NCI-H187 (cell line): ENCODE measurements around the gene C1orf232.
A peak's percentile ranks its signal among the peaks of the same experiment; 100 is the strongest.

Source experiments
- DNase-seq, 2 experiments: peaks; one replicate each; lab custom pipeline; 2025; lab: John Stamatoyannopoulos, UW

Gene C1orf232

GRCh38 chr1:26156285-26157038 lies 12.3 kb downstream of the C1orf232 start:
- DNase-seq = no peak

DNA sequence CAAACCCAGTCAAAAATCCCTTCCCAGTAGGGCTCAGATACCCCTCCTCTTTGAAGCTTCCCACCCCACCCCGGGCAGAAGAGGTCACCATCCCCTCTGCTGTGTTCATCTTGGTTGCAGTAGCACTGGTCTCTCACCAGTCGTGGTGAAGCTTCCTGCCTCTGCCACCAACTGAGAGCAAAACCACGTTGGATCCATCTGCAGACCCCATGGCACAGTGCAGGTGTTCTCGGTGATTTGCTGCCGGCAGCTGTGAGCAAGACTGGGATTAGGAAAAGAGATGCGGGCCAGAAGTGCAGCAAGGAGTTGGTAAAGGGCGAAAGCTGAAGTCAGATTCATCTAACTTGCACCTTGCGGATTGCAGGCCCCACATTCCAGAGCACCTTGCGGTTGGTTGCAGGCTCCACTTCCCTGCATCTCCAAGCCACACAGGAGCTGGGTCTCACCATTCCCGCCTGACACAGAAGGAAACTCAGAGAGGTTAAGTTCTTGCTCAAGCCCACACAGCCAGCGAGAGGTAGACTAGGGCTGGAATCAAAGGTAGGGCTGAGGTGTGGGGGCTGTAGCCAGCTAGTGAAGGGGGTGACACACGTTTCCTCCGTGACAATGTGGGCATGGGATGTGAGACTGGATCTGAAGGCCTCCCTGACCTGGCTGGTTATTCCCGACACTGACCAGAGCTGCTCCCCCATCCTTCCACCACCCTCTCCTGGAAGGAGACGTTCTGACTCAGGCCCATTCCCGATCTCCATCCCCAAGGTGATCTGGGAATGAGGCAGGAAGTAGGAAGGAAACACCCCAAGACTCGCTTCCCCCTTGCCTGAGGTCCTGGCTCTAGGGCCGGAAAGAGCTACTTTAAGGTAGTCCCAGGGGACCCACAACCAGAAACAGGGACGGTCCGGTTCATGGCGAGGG lies 13.1 kb downstream of the C1orf232 start:
- DNase-seq = no peak

DNA sequence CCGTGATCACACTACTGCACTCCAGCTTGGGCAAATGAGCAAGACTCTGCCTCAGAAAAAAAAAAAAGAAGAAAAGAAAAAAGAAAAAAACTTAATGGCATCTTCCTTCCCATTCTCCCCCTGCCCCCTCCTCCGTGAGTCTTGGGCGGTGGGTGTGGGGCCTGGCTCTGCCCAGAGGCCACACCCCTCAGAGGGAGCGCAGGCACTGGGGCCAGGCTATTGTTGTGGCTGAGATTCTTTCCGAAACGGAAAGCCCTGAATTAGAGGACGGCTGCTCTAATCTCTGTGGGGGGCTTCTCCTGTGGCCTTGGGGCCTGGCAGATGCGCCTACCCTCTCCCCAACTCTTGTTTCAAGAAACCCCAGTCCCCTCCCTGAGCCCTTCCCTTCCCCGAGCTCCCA lies 14.0 kb downstream of the C1orf232 start:
- no peak for DNase-seq

GRCh38 chr1:26153966-26154532 lies 14.7 kb downstream of the C1orf232 start:
- no peak for DNase-seq

DNA sequence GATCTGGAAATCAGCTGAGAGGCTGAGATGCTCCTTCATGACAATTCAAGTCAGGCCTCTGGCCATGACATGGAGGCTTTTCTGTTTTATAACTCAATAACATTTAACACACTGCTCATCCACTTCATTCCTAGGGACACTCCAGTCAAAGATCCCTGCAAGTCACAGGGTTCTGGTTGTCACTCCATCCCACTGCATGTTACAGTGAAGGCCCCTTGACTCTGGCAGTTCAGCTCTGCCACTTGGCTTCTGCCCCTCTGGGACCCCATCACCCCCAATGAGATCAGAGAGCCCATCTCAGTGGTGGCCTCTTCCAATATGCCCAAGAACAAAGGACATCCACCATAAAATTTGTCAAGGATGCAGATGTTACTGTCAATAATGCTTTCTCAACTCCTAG lies 19.9 kb downstream of the C1orf232 start:
- DNase-seq = no peak

GRCh38 chr1:26145960-26146294 lies 22.8 kb downstream of the C1orf232 start:
- DNase-seq = no peak

- peak; percentile 78 to 88 for DNase-seq
These were observed 23.5 kb downstream of the C1orf232 start for GRCh38 chr1:26145041-26145959.

GRCh38 chr1:26142159-26142558 lies 26.6 kb downstream of the C1orf232 start:
- no peak for DNase-seq

GRCh38 chr1:26138974-26139558 lies 29.7 kb downstream of the C1orf232 start:
- DNase-seq = no peak

GRCh38 chr1:26134466-26134865 lies 34.3 kb downstream of the C1orf232 start:
- no peak for DNase-seq

DNA sequence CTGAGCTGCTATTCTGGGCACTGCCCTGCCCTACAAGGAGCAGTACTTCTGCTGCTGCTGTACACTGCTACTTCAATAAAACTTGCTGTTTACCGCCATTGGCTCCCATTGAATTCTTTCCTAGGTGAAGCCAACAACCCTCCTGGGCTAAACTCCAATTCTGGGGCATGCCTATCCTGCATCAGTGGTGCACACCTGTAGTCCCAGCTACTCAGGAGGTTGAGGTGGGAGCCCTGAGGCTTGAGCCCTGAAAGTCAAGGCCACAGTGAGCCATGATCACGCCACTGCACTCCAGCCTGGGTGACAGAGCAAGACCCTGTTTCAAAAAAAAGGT lies 36.0 kb downstream of the C1orf232 start:
- no peak for DNase-seq

DNA sequence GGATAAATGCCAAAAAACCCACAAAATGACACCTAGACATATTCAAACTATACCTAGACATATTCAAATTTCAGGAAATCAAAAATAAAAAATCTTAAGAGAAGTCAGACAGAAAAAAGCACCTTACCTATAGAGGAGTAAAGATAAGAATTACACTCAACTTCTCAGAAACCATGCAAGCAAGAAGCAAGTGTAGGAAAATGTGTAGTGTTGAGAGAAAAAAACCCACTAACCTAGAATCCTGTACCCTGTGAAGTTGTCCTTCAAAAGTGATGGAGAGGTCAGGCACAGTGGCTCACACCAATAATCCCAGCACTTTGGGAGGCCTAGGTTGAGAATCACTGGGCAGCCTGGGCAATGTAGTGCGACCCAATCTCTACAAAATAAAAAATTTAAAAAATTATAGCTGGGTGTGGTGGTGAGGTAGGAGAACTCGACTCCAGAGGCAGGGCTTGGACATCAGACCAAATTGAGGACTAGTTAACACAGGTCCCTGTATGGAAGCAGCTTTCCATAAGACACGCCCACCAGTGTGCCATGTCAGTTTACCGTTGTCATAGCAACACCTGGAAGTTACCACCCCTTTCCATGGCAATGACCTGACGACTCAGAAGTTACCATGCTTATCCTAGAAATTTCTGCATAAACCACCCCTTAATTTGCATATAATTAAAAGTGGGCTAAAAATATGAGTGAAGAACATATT lies 36.5 kb downstream of the C1orf232 start:
- no peak for DNase-seq

- DNase-seq = no peak
These were observed 38.1 kb downstream of the C1orf232 start for GRCh38 chr1:26130695-26131094.

GRCh38 chr1:26129778-26130177 lies 39.0 kb downstream of the C1orf232 start:
- DNase-seq = no peak

DNA sequence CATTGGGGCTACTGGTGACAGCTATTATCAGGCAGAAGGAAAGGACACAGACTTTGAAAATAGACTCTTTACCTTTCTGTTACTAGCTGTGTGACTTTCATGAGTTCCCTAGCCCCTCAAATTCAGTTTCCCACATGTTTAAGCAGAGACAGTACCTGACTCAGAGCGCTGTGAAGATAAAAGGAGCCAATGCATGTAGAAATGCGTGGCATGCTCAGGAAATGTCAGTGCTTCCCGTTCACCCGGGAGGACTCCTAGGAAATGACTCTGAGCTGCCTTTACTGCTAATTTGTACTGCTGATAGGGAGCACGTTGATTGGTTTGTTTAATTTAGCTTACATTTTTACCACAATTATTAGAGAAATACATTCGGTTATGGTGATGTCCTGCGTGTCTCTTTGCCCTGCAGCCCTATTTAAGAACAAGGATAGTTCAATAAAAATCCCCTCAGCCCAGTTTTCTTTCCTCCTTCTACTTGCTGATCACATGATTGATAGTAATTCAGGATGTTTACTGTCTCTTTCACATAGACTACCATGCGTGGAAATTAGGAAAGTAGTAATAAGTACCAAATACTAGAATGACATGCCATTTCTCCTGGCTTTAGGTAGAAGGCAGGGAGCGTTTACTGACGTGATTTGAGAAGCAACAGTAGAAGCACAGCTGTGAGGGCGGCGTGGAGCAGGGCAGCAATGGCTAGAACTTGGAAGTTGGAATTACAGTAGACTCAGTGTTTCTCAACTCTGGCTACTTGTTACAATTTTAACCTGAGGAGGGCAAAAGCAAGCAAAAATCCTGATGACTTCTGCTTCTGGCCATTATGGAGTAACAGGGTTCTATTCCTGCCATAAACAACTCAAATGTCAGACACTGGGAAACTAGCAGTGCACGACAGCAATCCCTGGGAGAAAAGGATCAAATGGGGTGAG lies 41.3 kb downstream of the C1orf232 start:
- no peak for DNase-seq

GRCh38 chr1:26126321-26127084 lies 42.3 kb downstream of the C1orf232 start:
- DNase-seq = peak; percentile 84 to 87

DNA sequence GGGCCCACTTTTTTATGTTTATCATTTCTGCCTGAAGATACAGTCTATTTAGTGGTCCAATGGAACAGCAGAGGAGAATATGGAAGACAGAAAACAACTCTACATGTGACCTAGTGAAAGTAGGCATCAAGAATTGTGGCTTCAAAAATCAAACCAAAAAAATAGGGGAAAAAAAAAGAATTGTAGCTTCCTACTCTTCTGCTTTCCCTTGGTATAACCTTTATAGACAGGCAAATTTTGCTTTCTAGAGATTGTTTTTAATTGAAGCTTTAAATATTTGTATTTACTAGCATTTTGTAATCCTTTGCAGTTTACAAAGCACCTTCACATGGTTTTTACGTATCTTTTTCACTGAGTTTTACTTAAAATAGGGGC lies 42.8 kb downstream of the C1orf232 start:
- DNase-seq = no peak

DNA sequence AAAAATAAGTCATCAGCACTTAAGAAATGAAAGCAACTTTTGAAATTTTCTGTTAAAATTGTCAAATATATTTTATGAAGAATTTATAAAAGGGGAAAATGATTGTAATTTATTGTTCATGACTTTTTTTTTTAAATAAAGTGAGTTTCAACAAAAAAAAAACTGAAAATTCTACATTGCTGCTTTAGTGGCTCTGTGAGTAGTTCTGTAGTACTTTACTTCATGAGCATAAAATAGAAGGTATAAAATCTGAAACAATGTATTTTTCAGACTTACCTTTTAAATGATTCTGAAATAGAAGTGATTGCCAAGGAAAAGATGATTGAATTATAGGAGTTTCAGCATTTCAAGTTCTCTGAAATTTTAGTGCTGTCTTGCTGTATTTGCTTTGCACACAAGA lies 43.4 kb downstream of the C1orf232 start:
- no peak for DNase-seq
